HuH-7 (cell line): ENCODE data around the gene CCNB1IP1.
"Not testable (repeated sequence)": the region's sequence is repeated elsewhere in the genome, so short reads cannot be mapped to it uniquely, and the experiment has no call there.

Experiments
- DNase-seq: peaks from one replicate; pipeline ENCODE4 v3.0.0; 2011; ENCODE audit warnings: low spot score

Gene CCNB1IP1

GRCh38 chr14:20332431-20332787 lies 670 bp downstream of the CCNB1IP1 start:
- peak; percentile 20 for DNase-seq

GRCh38 chr14:20331053-20331613 lies 1.9 kb downstream of the CCNB1IP1 start:
- no peak for DNase-seq

GRCh38 chr14:20329355-20329754 lies 3.7 kb downstream of the CCNB1IP1 start:
- no peak for DNase-seq

- no peak for DNase-seq
These were observed 4.4 kb downstream of the CCNB1IP1 start for GRCh38 chr14:20328705-20329104.

GRCh38 chr14:20327005-20327869 lies 5.8 kb downstream of the CCNB1IP1 start:
- peak; percentile 51 for DNase-seq

- no peak for DNase-seq
These were observed 15.4 kb downstream of the CCNB1IP1 start for GRCh38 chr14:20317720-20318119.

- no peak for DNase-seq
These were observed 19.1 kb downstream of the CCNB1IP1 start for GRCh38 chr14:20314026-20314425.

- no peak for DNase-seq
These were observed 27.0 kb downstream of the CCNB1IP1 start for GRCh38 chr14:20306079-20306423.

- peak; percentile 86 for DNase-seq
These were observed 27.6 kb downstream of the CCNB1IP1 start, which contains the start of gene TTC5 for GRCh38 chr14:20305265-20306078. Gene TTC5 (minus strand): TSS chr14:20305951. CDS start chr14:20305937, 14 bp downstream.

GRCh38 chr14:20302042-20302755 lies 30.9 kb downstream of the CCNB1IP1 start:
- DNase-seq, result no peak

- no peak for DNase-seq
These were observed 38.0 kb downstream of the CCNB1IP1 start for GRCh38 chr14:20295067-20295466.

- no peak for DNase-seq
These were observed 38.4 kb downstream of the CCNB1IP1 start for GRCh38 chr14:20294636-20295035.

- not testable (repeated sequence) for DNase-seq
These were observed 51.1 kb downstream of the CCNB1IP1 start for GRCh38 chr14:20281998-20282397.

GRCh38 chr14:20280265-20280664 lies 52.8 kb downstream of the CCNB1IP1 start:
- DNase-seq, result not testable (repeated sequence)

- DNase-seq, result no peak
These were observed 54.7 kb downstream of the CCNB1IP1 start for GRCh38 chr14:20278414-20278813.

GRCh38 chr14:20277409-20277808 lies 55.7 kb downstream of the CCNB1IP1 start:
- no peak for DNase-seq

- DNase-seq, result no peak
These were observed 59.0 kb downstream of the CCNB1IP1 start for GRCh38 chr14:20274062-20274461.

- not testable (repeated sequence) for DNase-seq
These were observed 68.7 kb downstream of the CCNB1IP1 start for GRCh38 chr14:20264361-20264760.

GRCh38 chr14:20262642-20263128 lies 70.4 kb downstream of the CCNB1IP1 start:
- DNase-seq, result no peak
